Left lobe of liver (tissue), 2 donors: ENCODE data around the gene LYPD1. TPM values are rescaled to one million over a fixed set of nuclear protein-coding genes. Genes with fewer than 3 reads are reported as not detected.

Experiments used
- ATAC-seq: fragments of 200-7000 bp; cut with Tn5 transposase; one replicate; pipeline ENCODE4 v1.9.1; 2020; ENCODE audit warnings: mild to moderate bottlenecking, moderate library complexity
- DNase-seq: peaks from one replicate; pipeline ENCODE4 v3.0.0-alpha.2; 2020; ENCODE audit warnings: low spot score
- total RNA-seq: library from RNA; stranded (reverse); gene quantifications from one replicate; pipeline ENCODE4 v1.2.1, GENCODE V29; 2021
- donor health status: DM: no; HTN: no; CAD: no; lungs with moderate emphysema.
- donor health status: DM: no; HTN: yes; CAD: no.

Gene LYPD1
- total RNA-seq, 1 donor from 2014 or later, result 0.40 TPM

DNA sequence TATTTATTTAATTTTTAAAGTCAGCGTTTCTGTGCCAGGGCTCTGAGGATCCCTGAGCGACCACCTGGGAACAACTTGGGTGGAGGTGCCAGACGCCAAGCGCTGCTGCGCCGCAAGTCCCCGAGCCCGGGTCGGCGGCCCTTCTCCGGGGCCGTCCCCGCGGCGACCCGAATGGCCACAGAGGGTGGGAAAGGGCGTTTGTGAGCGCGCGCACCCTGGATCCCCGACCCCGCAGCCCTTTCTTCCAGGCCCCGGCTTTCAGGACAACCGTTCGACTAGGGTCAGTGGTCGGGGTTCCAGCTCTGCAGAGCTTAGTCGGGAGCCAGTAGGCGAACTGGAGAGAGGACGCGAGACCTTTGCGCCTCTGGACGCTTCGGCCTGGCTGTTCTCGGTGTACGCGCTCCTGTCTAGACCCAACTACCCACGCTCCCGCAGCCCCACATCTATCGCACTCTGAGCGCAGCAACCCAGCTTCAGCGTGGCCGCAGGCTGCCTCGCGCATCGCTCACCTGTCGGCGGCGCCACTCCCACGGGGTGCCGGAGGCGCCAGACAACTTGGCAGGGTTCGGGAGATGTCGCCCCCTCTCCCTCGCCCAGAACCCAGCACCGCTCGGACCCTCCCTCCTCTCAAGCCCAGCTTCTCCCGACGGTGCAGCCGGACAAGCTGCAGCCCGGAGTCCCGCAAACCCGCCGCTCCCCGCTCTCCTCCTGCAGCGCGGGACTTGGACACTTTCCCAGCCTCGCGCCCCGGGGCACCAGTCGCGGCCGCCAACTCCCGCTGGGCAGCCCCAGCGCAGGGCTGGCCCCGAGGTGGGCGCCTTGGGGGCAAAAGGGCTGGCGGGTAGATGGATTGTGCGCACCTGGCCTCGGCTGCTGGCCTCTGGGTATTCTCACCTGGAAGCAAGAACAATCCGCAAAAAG is 758 bp downstream of the LYPD1 start:
- no peak for DNase-seq
- peak; percentile 51 for ATAC-seq

DNA sequence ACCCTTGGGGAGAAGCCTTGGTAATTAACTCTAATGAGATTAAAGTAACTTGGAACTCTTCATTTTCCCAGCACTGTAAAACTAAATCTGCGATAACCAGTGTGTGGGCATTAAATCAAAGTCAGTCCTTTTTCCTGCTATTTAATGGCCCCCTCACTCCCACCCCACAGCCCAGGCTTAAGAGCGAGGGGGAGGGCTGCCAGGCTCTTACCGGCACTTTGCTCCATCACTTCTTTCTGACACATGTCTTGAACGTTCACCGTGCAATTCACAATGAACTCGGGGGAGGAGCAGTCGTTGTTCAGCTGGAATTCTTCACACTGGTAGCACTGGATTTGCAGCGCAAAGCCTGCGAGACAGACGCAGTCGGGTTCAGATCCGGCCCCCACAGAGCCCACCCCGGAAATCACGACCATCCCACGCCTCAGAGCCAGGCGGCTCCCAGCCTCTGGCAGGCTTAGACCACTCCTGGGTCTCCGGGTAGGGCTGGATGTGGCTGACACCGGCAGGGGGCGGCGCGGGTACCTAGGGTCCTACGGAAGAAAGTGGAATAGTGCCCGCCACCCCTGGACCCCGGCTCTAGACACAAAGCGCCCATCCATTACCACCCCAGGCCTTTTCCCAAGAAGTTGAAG is 1.7 kb downstream of the LYPD1 start:
- ATAC-seq, result no peak
- no peak for DNase-seq

DNA sequence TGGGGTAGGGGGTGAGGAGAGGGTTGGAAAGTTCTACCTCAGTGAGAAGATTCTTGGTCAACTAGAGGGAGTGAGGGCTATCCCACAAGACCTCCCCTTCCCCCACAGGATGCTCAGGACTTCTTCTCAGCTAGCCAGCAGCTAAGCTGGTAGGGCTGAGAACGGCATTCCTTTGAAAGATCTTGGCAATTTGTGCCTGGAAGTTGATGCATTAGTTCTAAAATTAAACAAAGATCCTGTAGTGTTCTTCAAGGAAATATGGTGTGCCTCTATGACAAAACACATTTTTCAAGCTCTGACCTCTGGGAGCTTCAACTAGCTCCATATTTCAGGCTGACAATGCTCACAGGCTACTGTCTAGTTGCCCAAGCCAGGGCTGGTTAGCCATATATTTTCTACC is 2.3 kb downstream of the LYPD1 start:
- ATAC-seq, result no peak

GRCh38 chr2:132665401-132666140 is 4.4 kb downstream of the LYPD1 start:
- no peak for DNase-seq
- ATAC-seq, result no peak

More for the DNA sequence above, 2.3 kb downstream of the LYPD1 start:
- DNase-seq, result no peak

- ATAC-seq (no peak), DNase-seq (no peak)
Observed at GRCh38 chr2:132664096-132664495, 5.9 kb downstream of the LYPD1 start.

GRCh38 chr2:132662732-132663131 is 7.3 kb downstream of the LYPD1 start:
- ATAC-seq, result no peak

GRCh38 chr2:132659331-132659730 is 10.7 kb downstream of the LYPD1 start:
- no peak for ATAC-seq

More at GRCh38 chr2:132662732-132663131, 7.3 kb downstream of the LYPD1 start:
- no peak for DNase-seq

DNA sequence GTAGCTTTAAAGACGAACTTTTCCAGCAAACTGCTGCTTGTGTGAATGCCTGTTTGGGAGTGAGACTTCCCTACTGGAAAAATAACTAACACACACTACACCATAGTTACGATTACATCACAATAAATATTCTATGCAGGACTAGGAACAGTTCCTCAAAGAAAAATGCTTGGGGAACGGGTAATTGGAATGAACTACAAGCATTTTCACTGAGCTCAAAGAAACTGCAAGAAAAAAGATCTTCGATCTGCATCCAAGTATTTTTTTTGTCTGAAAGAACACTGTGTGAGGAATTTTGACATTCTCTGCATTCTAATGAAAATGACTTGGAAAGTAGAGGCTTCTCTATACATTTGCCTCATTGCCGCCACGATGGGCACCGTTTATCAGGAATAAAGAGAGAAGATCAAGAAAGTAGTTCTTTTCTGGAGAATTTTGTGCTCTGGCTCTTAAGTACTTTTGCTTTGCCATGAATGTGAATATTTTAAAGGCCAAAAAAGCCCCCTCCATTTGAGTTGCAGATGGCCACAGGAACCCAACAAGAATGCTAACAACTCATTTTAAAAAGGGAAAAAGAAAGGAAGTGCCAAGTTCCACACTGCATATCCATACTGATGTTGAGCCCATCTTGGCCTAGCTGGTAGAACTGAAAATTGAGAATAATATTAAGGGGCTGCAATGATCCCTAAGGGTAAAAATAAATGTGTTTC is 13.6 kb downstream of the LYPD1 start:
- ATAC-seq, result no peak
- DNase-seq, result no peak

More at GRCh38 chr2:132659331-132659730, 10.7 kb downstream of the LYPD1 start:
- no peak for DNase-seq

- ATAC-seq (no peak), DNase-seq (no peak)
Observed at GRCh38 chr2:132654968-132655367, 15.0 kb downstream of the LYPD1 start.

DNA sequence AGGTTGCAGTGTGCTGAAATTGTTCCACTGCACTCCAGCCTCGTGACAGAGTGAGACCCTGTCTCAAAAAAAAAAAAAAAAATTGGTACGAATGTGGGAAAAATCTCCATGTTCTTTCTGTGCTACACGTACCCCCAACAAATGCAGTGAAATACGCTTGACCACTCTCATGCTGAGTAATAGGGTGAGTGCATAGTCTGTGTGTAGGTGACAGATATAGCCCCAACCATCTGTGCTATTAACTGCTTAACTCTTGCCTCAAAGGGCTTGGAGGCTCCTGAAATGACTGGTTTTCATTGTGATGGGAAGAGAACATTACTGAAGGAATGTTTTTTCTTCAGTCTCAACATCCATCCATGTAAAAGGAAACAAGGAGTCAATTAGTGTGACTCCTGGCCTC is 15.7 kb downstream of the LYPD1 start:
- ATAC-seq (no peak), DNase-seq (no peak)

DNA sequence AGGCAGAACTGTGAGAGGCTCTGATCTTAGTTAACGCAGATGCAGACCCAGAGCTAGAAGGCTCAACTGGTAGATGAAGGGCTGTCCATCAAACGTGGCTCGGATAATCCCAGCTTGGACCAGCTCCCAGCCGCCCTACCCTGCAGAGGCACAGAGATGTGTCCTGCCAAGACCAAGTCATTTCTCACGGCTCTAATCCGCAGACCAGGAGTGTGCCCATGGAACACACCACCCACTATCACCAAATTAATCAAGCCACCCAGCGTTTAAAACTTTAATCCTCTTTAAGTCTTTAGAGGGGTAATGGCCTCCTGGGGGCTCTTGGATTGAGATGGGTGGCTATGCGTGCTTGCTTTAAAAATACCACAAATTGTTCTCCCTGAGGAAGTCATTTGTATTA is 17.5 kb downstream of the LYPD1 start:
- DNase-seq, result no peak

DNA sequence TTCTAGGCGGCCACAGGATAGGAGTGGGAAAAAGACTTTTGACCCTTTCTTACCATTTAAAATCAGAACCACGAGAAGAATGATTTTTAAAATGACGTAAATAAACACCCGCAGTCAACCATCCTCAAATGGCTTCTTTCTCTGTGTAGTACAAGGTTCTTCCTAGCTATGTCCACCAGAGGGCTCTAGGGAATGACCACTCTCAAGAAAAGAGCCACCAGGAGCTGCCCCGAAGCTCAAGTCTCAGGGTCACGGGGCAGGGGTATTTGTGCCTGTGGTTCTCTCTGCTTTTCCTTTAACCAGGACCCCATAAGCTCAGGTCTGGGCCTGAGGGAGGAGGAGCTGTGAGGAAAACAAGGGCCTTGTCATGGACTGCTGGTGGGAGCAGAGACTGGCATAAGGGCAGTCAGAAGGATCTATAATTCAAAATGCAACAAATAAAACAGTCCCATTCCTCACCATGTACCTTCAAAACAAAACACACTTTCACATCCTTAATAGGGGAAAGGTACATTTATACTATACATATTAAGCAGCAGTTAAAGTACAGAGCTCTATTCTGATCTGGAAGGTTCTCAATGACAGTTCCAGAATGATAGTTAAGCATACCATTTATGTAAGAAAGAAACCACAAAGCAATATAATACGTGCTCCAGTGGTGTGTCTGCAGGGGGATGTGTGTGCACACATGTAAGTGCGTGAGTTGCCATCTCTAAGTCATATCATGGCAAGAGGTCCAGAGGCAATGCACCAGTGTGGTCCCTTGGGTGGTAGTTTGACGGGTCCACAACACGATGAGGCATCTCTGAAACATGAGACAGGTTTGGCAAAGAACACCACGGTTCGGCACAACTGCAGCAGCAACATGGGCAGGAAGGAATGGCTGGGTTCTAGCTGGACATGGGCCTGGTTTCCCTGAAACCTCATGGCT is 18.6 kb downstream of the LYPD1 start:
- ATAC-seq (peak; percentile 93), DNase-seq (no peak)

More for the DNA sequence above, 17.5 kb downstream of the LYPD1 start:
- no peak for ATAC-seq

DNA sequence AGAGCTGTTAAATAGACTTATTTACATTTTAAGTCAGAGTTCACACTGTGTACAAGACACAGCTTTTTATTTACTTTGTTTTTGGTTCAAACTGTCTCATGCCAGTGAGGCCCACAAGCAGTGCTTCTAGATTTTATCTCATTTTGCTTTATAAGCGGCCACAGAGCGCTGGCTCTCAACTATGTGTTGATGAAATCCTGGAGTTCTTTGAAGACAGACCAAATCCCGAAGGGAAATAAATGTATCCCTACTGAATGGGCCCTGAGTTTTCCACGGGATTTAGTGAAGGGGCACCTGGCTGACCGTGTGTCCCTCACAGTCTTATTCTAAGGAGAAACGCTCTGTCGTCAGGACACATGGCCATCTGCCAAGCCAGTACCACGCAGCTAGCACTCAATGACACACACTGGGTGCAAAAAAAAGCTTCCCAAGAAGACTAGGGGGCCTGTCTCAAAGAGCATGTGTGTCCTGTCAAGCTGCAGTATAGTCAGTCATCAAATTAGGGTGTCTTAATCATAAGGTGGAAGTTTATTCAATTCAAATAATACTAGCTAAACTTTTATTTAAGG is 23.4 kb downstream of the LYPD1 start:
- DNase-seq, result no peak
- ATAC-seq, result peak; percentile 7

DNA sequence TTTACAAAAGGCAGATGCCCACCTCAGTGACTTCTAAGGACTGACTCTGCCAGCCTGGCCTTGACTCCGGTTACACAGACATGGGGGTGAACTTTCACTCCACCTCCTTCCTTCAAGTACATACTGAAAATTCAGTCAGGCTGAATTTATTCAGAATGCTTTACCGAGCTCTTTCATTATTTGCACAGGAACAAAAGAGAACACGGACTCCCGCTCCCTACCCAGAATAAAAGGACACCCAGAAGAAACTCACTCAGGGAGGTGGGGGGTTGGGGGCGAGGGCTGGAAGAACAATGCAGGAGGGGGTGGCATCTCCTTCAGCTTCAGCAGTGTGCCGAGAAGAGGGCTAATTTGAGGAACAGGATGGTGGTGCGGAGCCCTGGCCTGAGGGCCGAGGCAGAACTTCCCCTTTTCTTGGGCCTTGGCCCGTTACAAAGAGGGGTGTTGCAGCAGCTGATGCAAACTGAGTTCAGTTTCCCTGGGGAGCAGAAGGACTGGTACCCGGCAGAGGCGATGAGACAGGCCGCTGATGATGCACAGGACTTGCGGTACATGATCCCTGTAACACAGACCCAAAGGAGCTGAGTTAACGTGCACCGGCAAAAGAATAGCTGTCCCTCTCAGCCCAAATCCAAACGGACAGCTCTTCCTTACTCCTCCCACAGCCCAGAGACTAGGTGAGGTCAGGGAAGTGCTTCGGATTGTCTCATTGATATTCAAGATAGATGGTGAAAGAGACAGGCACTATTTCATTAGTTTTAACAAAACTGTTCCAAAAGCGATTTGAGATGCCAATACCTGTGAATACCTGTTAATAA is 24.1 kb downstream of the LYPD1 start:
- ATAC-seq (no peak), DNase-seq (no peak)

- no peak for DNase-seq
- ATAC-seq, result peak; percentile 25
Observed at GRCh38 chr2:132645176-132645575, 24.8 kb downstream of the LYPD1 start.

DNA sequence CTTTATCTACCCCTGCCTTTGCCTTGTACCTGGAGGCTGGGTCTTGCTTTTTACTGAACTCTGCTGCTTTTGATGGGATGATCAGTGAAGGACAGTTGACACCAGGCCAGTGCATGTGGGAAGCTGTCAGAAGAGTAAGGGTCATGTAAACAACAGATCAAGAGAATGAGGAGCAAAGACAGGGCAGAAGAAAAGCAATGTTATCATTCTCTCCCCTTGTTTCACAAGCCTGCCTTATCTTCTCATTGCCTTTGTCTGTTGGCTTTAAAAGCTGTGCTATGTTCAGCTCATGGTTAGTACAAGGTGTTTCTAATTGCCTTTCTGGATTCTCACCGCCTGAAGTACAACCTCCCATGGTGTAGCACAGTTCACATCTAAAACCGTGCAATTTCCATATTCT is 27.6 kb downstream of the LYPD1 start:
- DNase-seq (peak; percentile 57), ATAC-seq (peak; percentile 79)

GRCh38 chr2:132641819-132642218 is 28.2 kb downstream of the LYPD1 start:
- no peak for ATAC-seq

DNA sequence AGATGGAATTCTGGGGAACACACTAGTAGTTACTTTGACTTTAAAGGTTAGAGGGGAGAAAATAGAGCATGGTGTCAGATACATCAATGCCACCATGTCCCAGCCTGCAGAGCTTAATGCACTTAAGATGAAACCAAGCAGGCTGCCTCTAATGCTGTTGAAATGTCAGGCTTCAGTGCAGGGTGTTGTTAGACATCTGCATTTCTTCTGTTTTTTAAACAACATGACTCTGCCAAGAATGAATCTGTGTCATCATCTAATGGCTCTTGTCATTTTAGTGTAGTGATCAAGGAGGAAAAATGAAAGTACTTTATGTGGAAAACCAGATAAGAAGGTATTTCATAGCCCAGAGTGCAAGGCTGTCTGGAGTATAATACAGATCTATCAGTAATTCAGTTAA is 29.9 kb downstream of the LYPD1 start:
- DNase-seq, result no peak
- ATAC-seq, result no peak

More at GRCh38 chr2:132641819-132642218, 28.2 kb downstream of the LYPD1 start:
- no peak for DNase-seq
